SU-DHL-6 (cell line): ENCODE measurements around the gene ATAD2B.

ENCODE experiments used
- H2AFZ ChIP-seq: fragments of 200-600 bp; sonication (generic); 2 replicates; pipeline ENCODE4 v1.6.1; 2014; ENCODE audit warnings: low read depth, mild to moderate bottlenecking, moderate library complexity, mixed read lengths, antibody characterized with exemption, low read length; ENCODE audit not compliant: severe bottlenecking
- H3F3A ChIP-seq: fragments of 200-600 bp; shearing (Covaris generic); 2 replicates; pipeline ENCODE4 v1.6.0; 2016; ENCODE audit warnings: antibody characterized with exemption, mild to moderate bottlenecking; ENCODE audit not compliant: insufficient read depth
- H3K27ac ChIP-seq: fragments of 200-600 bp; sonication (generic); 2 replicates; pipeline ENCODE4 v1.5.1; 2016; ENCODE audit warnings: low read depth, mild to moderate bottlenecking, low read length, moderate library complexity, mixed read lengths
- H3K27me3 ChIP-seq: fragments of 200-600 bp; sonication (generic), shearing (Covaris generic); 2 replicates; pipeline ENCODE4 v1.6.0; 2014; ENCODE audit warnings: mild to moderate bottlenecking, low read length
- H3K36me3 ChIP-seq: fragments of 200-600 bp; sonication (generic); 2 replicates; pipeline ENCODE4 v1.6.1; 2014; ENCODE audit warnings: mild to moderate bottlenecking, low read length, mixed read lengths
- H3K4me2 ChIP-seq: fragments of 300-600, 200-600 bp; shearing (Covaris generic), sonication (generic); 2 replicates; pipeline ENCODE4 v1.6.0; 2014; ENCODE audit warnings: low read length, low read depth, mild to moderate bottlenecking; ENCODE audit not compliant: poor library complexity, severe bottlenecking
- H3K4me3 ChIP-seq: fragments of 200-600 bp; sonication (generic); 2 replicates; pipeline ENCODE4 v1.5.1; 2014; ENCODE audit warnings: antibody characterized with exemption, low read length, mild to moderate bottlenecking, mixed read lengths; ENCODE audit not compliant: insufficient read depth, poor library complexity, severe bottlenecking
- H3K79me2 ChIP-seq: fragments of 200-600 bp; sonication (generic); 2 replicates; pipeline ENCODE4 v1.6.1; 2014; ENCODE audit warnings: mild to moderate bottlenecking, low read length, moderate library complexity; ENCODE audit not compliant: insufficient read depth
- H3K9ac ChIP-seq: fragments of 200-600 bp; sonication (generic); 2 replicates; pipeline ENCODE4 v1.7.0; 2014; ENCODE audit warnings: mild to moderate bottlenecking, low read length
- H3K9me2 ChIP-seq: fragments of 200-600 bp; sonication (generic); replicated peaks from 2 replicates; pipeline ENCODE4 v1.6.1; 2014; ENCODE audit warnings: low read length; ENCODE audit not compliant: insufficient read depth
- H3K9me3 ChIP-seq: fragments of 200-600 bp; sonication (generic); 2 replicates; pipeline ENCODE4 v1.6.1; 2014; ENCODE audit warnings: low read length, mixed read lengths; ENCODE audit not compliant: insufficient read depth
- H4K20me1 ChIP-seq: fragments of 200-600 bp; sonication (generic); 2 replicates; pipeline ENCODE4 v1.6.1; 2014; ENCODE audit warnings: low read depth, mild to moderate bottlenecking, antibody characterized with exemption, low read length, moderate library complexity, mixed read lengths
- EZH2phosphoT487 ChIP-seq: fragments of 200-600 bp; sonication (generic), shearing (Covaris generic); conservative IDR thresholded peaks from 2 replicates; pipeline ENCODE4 v1.6.1; 2018; ENCODE audit warnings: mild to moderate bottlenecking, antibody characterized with exemption, low read length, moderate library complexity, mixed read lengths
- TF ChIP-seq, protein P1 (sequence below): fragments of 200-600 bp; sonication (generic); IDR thresholded peaks from one replicate; pipeline ENCODE4 v1.5.1; 2017; ENCODE audit warnings: antibody characterized with exemption, mild to moderate bottlenecking, low read length, moderate library complexity; ENCODE audit not compliant: insufficient read depth, poor library complexity, severe bottlenecking

The ATAD2B gene

DNA sequence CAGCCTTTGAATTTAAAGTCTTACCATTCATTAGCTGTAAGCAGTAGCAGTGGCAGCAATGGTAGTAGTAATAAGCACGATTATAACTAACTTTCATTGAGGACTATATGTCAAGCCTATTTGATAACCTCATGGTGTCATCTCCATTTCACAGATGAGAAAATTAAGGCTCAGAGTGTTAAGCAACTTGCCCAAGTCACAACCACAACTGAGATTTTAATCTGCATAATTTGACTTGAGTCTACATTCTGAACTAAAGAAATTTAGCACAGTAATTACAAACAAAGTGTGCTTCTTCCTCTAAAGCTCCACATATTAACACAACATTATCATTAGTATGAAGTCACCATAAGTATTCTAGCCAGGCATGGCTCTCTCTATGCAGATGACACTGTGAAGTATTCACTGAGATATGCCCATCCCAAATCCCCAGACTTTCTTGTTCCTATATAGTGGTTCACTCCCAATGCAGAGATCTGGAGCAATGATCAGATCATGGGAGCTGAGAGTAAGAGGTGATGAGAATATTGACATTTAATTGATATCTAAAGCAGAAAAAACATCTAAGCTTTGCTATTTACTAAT is 120.2 kb downstream of the ATAD2B start:
- no peak for TF ChIP-seq EZH2phosphoT487
- TF ChIP-seq, protein P1, sequence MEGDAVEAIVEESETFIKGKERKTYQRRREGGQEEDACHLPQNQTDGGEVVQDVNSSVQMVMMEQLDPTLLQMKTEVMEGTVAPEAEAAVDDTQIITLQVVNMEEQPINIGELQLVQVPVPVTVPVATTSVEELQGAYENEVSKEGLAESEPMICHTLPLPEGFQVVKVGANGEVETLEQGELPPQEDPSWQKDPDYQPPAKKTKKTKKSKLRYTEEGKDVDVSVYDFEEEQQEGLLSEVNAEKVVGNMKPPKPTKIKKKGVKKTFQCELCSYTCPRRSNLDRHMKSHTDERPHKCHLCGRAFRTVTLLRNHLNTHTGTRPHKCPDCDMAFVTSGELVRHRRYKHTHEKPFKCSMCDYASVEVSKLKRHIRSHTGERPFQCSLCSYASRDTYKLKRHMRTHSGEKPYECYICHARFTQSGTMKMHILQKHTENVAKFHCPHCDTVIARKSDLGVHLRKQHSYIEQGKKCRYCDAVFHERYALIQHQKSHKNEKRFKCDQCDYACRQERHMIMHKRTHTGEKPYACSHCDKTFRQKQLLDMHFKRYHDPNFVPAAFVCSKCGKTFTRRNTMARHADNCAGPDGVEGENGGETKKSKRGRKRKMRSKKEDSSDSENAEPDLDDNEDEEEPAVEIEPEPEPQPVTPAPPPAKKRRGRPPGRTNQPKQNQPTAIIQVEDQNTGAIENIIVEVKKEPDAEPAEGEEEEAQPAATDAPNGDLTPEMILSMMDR: no peak
- H2AFZ ChIP-seq: no peak overlapping the region
- no peaks in the 10 kb centered on the region; the same call in 1 of the 2 replicates for H3F3A ChIP-seq
- no peaks in the 10 kb centered on the region for H3K79me2 ChIP-seq
- H4K20me1 ChIP-seq: no peaks in the 10 kb centered on the region
- H3K4me2 ChIP-seq: no peak overlapping the region
- H3K9ac ChIP-seq: no peak overlapping the region
- H3K9me2 ChIP-seq: no peaks in the 10 kb centered on the region
- no peaks in the 10 kb centered on the region for H3K27me3 ChIP-seq
- H3K4me3 ChIP-seq: no peak overlapping the region
- H3K27ac ChIP-seq: no peak overlapping the region
- H3K36me3 ChIP-seq: peaks cover 4% of the 10 kb centered on the region; the same call in 1 of the 2 replicates
- H3K9me3 ChIP-seq: no peaks in the 10 kb centered on the region

DNA sequence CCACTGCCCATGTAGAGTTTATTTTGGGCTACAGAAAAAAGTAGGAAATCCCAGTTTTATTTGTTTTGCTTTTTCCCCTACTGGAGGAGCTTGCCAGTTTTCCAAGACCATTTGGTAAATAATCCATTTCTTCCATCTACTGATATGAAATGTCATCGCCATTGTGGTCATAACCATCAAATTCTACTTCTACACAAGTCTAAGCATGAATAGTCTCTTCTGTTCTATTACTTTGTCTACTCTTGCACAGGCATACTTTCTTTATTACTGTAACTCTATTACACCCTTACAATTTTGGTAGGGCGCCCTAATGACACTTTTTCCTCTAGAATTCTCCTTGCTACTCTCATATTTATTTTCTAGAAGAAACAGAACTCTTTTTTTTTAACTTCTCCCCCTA is 120.7 kb downstream of the ATAD2B start:
- Histone ChIP-seq H3K9me2 (no peaks in the 10 kb centered on the region), H2AFZ (no peak overlapping the region), H3K27me3 (no peaks in the 10 kb centered on the region), H3K79me2 (no peaks in the 10 kb centered on the region), H3F3A (no peaks in the 10 kb centered on the region; the same call in 1 of the 2 replicates), H3K36me3 (peaks cover 4% of the 10 kb centered on the region; the same call in 1 of the 2 replicates), H3K9ac (no peak overlapping the region), H3K4me2 (no peak overlapping the region), H4K20me1 (no peaks in the 10 kb centered on the region), H3K9me3 (no peaks in the 10 kb centered on the region), H3K27ac (no peak overlapping the region), H3K4me3 (no peak overlapping the region)
- no peak for TF ChIP-seq EZH2phosphoT487
- TF ChIP-seq, protein P1: no peak

DNA sequence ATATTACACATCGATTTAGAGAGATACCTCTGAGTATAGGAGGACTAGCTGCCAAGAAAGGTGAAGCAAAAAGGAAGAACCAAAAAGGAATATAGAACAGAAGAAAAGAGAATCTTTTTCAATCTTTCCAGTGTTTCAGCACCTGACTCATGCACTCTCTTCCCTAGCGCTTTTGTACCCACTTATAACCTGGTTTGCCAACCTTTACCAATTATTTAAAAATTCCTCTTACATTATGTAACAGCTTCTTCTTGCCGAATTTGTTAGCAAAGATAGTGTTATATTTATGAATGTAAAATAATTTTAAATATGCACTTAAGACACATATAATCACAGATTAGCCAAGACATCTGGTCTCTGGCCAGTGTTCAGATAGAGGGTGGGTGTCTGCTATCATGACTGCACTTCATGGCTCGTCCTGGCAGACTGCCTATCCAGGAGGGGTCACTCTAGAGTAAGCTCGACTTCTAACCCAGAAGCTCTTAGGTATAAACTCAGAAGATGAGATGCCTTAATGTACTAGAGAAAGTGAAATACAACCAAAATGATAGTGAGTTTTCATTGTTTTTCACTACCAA is 122.9 kb downstream of the ATAD2B start:
- H3K4me3 ChIP-seq: no peak overlapping the region
- no peak overlapping the region for H3K4me2 ChIP-seq
- no peaks in the 10 kb centered on the region for H3K27me3 ChIP-seq
- H2AFZ ChIP-seq: no peak overlapping the region
- H3K36me3 ChIP-seq: peaks cover 4% of the 10 kb centered on the region; the same call in 1 of the 2 replicates
- no peak for TF ChIP-seq EZH2phosphoT487
- TF ChIP-seq, protein P1: peak; percentile 48
- no peaks in the 10 kb centered on the region for H4K20me1 ChIP-seq
- no peaks in the 10 kb centered on the region; the same call in 1 of the 2 replicates for H3F3A ChIP-seq
- H3K79me2 ChIP-seq: no peaks in the 10 kb centered on the region
- no peak overlapping the region for H3K27ac ChIP-seq
- H3K9me3 ChIP-seq: no peaks in the 10 kb centered on the region
- no peak overlapping the region for H3K9ac ChIP-seq
- H3K9me2 ChIP-seq: no peaks in the 10 kb centered on the region
